ENCODE measurements around the gene NT5M.

The NT5M gene

DNA sequence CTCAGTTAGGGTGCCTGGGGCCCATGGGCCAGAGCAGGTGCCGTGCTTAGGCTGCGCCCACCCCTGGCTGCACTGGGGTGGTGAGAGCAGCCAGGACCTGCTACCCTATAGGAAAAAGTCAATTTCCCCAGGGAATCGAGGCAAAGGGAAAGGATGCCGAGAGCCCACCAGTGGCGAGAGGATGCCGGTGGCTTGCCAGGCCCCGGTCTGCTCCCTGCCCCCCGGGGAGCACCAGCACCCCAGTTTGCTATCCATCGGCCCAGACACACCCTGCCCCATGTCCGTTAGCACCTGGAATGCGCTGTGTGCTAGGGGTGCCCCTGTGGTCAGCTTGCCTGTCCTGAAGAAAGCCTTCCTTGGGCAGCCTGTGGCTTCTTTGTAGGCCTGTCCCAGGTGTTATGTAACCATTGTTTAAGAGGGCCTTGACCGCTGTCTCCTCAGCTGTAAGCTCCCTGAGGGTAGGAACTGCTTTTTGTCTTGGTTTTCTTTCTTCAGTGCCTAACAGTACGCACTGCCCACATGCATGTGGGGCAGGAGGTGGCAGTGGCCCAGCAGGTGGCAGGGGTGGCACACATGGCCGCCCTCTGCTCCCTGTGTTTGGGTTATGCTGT lies 40.8 kb downstream of the NT5M start:
- DNase-seq (ENCODE audit: low read depth, low spot score): no peak

DNA sequence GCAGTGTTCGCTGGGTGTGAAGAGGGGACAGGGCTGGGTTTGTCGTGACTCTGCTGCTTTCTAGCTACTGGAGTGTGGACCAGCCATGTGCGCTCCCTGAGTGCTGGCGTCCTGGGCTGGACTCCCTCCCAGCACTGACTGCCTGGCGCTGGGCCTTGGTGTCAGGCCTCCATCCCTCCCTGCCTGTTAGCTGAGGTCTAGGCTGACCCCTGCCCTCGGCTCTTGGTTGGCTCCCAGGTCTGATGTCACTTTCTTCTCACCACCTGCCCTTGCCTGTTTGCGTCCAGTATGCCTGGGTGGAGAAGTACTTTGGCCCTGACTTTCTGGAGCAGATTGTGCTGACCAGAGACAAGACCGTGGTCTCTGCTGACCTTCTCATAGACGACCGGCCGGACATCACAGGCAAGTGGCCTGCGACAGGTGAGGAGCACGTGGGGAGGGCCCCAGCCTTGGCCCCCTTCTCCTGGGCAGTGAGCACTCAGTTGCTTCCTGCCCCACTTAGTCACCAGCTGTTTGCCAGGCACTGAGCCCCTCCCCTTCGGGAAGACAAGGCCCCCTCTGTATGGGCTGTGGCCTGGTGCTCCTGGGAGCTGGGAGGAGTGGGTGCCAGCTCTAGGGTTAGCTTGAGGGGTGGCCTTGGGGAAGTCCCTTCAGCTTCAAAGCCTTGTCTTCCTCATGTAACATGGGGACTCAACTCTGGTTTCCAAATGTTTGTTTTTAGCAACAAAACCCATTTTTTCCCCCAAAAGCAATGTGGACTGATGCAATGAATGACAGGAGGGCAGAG lies 41.5 kb downstream of the NT5M start:
- no peak for DNase-seq (ENCODE audit: low read depth, low spot score)

DNA sequence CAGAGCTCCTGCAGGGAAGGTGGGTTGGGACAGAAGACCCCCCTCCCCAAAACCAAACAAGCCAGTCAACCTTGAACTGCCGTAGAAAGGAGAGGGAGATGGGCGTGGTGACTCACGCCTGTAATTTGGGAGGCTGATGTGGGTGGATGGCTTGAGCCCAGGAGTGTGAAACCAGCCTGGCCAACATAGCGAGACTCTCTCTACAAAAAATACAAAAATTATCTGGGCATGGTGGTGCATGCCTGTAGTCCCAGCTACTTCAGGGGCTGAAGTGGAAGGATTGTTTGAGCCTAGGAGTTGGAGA lies 42.1 kb downstream of the NT5M start:
- no peak for DNase-seq (ENCODE audit: low read depth, low spot score)

DNA sequence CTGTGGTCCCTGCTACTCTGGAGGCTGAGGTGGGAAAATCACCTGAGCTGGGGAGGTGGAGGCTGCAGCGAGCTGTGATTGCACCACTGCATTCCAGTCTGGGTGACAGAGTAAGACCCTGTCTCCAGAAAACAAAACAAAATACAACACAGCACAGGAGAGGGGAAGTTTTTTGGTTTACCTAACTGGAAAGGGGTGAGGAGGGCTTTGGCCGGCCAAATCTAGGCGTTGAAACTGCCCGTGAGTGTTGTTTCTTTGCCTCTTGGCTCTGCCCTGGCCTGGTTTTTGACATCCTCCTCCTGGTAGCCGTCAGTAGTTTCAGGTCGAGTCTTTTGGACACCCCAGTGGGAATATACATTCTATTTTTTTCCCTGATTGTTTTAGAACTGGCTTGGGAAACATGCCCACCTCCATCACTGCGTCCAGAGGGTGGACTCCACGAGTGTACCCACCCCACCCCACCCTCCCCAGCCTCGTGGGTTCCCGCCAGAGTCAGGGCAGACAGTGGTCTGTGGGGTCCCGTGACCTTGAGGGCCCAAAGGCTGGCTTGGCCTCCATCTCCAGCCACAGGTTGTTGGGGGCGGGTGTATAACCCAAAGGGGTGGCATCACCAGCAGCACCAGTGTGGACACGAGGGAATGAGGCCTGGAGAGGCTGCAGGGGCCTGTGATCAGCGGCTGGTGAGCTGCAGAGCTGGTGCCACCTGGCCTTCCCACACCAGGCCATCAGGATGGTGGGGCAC lies 42.7 kb downstream of the NT5M start:
- no peak for DNase-seq (ENCODE audit: low read depth, low spot score)

DNA sequence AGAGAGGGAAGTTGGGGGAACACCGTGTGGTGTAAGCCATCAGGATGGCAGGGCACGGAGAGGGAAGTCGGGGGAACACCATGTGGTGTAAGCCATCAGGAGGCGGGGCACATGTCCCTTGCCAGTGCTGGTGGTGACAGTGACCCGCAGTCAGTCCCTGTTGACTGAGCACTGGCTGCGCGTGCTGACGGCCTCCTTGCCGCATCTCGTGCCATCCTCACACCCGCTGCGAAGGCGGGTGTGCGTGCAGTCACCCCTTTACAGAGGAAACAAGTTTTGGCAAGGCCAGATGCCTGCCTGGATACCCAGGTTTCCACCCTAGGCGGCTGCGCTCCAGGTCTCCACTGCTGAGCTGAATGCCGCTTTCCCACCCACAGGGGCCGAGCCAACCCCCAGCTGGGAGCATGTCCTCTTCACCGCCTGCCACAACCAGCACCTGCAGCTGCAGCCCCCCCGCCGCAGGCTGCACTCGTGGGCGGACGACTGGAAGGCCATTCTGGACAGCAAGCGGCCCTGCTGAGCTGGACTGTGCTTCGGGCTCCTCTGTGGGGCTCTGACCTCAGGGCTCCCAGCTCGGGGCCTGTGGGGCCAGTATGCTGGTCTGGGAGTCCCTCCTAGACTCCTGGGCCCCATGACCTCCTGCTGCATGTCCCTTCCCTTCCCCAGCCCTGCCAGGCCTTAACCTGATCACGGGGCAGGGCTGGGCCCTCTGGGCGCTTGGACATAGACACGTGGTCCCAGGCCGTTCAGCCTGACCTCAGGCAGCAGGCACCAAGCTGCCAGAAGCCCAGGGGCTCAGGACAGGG lies 43.5 kb downstream of the NT5M start:
- no peak for DNase-seq (ENCODE audit: low read depth, low spot score)

DNA sequence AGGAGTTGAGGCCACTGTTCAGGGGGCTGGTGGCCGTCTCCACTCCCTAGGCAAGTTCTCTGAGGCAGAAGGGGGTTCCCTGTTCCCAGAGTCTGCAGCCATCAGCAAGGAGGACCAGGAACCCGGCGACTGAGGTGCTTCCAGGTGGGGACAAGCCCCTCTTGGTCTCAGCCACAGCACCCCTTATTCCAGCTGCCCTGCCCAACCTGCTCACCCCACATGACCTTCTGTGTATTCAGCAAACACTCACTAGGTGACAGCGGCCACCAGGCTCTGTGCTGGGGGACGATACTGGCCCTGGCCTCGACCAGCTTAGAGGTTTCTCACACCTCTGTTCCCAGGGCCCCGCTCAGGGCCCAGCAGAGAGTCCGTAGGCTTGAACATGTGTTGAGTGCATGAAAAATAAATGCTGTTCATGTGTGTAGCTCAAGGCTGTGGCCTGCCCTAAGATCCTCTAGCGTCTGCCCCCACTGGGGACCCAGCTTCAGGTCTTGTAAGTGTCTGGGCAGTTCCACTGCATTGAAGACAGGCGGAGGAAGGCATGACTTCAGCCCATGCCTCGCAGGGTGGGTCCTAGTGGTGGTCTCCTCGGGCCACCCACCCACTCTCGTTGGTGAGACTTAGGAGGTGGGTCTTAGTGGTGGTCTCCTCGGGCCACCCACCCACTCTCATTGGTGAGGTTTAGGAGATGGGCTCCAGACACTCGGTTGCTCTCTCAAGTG lies 44.2 kb downstream of the NT5M start:
- DNase-seq (ENCODE audit: low read depth, low spot score): no peak

DNA sequence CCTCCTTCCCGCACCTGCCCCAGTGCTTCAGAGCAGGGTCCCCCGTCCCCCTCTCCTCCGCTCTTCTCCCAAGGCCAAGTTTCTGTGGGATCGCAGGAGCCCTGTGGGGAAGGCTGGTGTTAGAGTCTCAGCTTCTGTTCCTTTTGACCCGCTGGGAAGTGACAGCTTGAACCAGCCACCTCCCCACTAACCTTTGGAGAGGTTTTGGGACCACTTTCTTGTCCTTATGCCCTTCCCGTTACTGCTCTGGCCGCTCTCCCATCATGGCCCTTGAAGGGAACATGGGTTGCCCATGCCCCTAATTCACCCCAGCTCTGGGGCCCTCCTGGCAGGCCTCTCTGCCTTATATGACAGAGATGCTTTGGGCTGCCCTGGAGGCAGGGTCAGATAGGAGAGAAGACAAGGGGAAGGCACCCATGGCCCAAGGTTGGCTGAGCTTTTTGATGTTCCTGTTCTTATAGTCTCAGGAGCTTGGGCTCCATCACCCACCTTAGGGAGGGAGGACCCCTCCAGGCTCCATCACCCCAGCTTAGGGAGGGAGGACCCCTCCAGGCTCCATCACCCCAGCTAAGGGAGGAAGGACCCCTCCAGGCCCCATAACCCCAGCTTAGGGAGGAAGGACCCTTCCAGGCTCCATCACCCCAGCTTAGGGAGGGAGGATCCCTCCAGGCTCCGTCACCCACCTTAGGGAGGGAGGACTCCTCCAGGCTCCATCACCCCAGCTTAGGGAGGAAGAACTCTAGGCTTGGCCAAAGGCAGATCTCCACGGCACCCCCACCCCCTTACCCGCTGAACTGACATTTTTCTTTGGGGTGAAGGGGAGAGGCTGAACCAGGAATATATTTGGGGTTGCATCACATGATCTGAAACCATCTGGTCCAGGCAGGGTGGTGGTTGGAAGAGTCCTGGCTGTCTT lies 45.0 kb downstream of the NT5M start:
- DNase-seq (ENCODE audit: low read depth, low spot score): no peak

DNA sequence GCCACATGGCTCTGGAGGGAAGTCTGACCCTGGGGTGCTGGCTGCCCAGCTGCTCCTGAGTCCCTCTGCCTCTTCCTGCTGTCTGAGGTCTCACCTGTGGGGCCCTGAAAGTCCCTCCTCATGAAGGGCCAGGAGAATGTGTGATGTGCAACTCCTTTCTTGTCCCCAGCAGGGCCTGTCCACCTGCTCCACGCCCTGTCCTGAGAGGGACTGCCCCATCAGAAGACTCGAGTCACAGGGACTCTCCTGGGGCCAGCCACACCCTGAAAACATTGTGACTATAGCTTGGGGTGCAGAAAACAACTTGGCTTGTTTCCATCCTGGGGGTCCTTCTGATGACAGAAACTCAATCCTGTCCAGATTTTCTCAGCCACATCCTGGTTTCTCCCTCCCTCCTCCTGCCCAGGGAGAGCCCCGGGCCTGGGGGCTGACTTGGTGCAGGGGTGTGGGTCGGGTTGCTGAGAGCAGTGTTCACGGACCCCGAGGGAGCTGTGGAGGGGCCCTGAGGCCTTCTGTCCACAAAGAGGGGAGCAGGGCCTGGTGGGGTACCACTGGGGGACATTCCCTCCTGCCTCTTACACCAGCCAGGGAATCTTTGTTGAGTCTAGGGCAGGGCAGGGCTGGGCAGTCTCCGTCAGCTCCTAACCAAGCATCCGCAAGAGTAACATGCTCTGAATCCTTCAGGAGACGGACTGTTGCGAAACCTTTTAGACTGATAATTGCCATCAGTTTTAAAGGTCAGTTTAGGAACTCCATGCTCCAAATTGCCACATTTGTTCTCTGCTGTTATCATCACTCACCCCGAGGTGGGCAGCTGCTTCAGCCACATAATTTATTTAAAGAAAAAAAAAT lies 45.9 kb downstream of the NT5M start:
- no peak for DNase-seq (ENCODE audit: low read depth, low spot score)

DNA sequence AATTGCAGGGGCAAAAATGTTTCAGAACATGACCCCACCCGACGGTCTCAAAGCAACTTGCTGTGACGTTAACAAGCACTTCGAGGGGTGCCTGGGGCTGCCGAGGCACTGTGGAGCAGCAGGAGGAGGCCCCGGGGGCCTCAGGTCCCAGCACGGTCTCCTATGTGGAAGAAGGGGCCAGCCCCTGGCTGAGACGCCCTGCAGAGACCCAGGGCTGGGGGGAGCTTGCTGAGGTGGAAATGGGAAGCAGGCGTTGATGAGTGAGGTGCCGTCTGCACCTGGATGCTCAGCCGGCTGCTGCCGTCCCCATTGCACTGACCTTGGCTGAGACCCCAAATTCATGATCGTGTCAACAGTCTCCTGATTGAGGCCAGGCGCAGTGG lies 46.5 kb downstream of the NT5M start:
- no peak for DNase-seq (ENCODE audit: low read depth, low spot score)

DNA sequence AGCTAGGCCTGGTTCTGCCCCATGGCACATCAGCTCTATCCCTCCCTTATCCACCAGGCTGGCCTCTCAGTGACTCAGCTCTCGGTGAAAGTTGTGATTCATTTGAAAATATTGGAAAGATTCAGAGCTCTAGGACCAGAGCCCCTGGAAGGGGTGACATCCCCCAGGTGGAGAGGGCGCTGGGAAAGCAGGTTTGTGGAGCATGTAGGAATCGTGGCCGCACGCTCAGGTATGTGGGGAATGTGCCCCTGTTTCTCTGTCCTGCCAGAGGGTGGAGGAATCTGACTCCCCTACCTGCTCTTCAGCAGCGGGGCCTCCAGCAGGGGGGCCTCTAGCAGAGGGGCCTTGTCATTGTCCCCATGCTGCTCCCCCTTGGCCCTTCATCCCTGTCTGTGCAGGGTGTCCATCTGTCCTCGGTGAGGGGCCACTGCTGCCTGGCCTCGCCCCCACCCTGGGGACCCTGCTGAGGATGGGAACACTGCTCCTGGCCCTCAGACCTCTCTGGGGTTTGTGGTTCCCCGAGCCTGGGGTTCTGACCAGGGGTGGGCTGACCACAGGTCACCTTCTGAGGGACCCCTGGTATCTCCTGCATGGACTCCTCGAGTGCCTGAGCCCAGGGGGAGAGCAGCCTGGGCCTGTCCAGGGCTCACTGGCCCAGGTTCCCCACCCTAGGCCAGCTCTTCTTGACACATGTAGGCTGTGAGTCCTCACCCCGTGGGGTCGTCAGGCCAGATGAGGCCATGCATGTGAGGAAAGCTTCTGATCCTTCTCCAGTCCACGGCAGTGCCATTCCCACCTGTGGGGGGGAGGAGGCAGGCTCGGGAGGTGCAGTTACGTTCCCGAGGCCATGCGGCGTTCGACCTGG lies 47.5 kb downstream of the NT5M start:
- DNase-seq (ENCODE audit: low read depth, low spot score): no peak

DNA sequence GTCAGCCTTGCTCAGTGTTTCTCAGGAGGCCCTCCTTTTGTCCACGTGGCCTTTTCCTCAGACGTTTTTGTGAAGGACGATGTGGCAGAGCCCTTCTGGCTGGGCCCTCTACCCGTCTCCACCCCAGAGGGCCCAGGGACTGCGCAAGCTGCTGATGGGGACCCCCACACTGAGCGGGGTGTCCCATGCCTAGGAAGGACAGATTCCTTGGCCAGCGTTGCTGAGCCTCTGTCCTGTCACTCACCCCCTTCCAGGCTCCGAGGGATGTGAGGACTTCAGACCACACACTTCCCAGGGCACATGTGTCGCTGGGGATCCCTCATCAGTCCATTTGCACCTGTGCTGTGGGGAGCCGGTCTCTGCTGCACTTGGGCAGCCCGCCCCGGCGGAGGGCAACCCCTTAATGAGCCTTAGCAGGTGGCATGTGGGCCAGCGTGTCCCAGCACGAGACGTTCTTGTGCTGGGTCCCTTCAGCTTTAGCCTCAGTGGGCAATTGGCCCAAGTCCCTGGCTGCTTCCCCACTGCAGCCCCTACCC lies 48.3 kb downstream of the NT5M start:
- no peak for DNase-seq (ENCODE audit: low read depth, low spot score)

DNA sequence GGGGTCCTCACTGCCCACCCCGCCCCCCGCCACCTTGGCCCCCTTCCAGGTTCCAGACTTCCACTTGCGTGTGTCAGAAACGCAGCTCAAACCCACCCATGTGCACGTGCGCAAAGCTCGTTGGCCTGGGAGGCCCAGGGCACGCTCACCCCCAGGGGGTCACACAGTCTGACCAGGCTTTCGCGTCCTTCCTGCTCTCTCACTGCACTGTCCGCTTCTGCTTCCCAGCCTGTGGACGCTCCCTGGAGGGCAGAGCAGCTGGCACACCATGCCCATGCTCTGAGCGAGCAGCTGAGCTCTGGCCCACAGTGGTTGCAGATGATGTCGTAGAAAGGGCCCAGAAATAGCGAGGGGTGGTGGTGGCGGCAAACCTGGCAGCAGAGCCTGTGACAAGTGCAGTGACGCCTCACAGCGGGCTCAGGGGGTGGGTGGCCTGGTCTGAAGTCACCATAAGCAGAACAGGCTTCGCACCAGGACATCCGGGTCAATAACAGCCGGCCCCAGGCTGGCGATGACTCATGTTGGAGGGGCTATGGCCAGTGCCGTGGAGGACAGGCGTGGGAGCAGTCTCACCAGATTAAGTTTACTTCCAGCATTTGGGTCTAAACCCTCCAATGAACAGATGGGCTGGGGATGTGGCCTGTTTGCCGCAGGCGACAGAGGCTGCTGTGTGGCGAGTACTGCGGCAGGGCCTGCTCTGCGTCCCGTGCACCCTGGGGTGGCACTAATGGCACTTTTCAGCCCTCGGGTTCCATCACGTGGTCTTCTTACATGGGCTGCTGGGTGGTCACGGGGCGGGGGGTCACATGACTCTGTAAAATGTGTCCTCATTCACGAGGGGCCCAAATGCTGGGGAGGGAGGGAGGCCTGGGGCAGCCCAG lies 49.0 kb downstream of the NT5M start:
- no peak for DNase-seq (ENCODE audit: low read depth, low spot score)

DNA sequence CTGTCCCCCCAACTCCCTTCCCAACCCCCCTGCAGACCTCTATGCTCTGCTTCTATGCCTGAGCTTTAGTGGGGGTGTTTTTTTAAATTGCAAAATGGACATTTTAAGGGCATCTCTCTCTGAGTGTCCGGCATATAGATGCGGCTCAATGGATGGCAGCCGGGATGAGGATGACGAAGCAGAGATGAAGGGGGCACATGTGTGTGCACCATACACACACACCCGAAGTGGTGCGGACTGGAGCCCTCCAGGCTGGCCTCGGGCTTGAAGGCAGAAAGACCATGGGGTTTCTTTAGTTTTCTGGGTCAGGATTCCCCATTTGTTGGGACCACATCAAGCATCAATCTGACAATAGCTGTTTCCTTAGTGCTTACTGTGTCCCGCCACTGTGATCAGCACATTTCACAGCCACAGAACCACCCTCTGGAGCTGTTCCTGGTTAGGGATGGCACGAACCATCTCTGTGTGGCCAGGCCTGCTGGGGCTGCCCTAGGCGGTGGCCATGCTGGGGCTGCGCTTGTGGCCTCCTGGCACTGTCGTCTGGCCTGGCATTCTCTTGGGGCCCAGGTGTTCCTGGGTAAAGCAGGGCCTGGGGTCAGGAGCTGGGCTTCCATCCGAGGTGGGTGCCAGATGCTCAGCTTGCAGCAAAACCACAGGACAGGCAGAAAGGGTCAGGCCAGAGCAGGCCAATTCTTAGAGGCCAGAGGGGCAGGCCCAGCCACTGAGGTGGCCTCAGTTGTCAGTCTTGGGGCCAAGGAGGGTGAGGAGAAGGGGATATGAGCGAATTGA lies 49.9 kb downstream of the NT5M start:
- no peak for DNase-seq (ENCODE audit: low read depth, low spot score)

DNA sequence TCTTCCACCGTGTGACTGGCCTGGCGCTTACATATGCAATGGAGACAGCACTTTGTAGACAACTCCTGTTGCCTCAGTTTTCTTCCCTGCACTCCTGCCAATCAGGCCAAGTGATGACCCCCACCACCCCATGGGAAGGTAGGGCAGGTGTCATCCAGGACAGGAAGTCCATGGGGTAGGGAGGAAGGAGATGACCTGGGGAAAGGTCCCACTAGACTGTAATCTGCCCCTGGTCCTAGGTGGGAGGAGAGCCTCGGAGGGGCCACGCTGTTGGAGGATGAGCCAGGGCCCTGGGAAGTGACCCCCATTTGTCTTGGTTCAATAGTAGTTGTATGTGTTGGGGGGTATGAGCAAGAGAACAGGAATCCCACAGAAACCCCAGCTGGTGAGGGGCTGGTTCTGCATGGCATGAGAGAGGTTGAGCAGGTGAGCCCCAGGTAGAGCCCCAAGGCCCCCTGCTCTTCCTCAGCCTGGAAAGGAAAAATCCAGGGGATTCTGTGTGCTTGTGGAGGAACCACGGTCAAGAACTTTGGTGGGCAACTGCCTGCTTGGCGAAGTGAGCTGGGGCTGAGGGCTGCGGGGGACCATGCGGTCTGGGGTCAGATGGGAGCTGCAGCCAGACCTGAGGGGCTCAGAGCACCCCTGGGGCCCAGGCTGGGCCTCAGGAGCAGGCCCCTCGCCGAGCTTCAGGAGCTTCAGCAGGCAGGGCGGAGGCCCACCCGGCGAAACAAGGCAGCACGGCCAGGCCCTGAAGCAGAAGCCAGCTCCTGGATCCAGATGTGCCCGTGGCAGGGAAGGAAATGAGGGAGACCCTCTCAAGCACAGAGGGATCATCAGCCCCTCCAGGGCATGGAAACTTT lies 50.7 kb downstream of the NT5M start:
- DNase-seq (ENCODE audit: low read depth, low spot score): no peak

DNA sequence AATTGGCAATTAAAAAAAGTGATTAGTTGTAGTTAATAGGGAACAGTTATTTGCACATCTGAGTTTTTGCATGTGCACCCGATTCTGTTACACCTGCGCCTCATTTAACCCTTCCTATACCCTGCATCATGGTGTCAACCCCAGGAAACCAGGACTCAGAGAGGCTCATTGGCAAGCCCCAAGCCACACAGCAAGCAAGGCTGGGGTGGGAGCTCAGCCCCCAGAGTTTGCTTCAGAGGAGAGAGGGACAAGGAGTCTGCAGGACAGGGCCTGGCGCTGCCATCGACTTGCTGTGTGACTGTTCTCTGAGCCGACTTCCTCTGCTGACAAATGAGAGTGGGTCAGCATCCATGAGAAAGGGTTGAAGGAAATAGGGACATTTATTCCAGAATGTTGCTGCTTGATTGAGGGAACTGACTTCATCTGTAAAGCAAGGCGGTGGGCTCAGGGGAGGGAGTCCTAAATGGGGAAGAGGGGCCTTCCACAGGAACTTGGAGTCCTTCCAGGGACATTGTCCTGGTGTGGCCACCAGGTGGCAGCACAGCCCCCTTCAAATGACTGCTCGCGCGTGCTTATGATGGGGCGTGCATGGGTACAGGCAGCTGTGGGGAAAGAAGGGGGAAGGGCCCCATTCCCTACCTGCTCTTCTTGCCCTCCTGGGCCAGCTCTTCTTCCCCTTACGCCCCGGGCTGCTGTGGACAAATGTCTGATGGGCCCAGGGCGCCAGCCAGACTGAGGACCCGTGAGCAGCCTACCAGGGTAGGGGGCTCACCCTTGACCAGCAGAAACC lies 51.6 kb downstream of the NT5M start:
- DNase-seq (ENCODE audit: low read depth, low spot score): peak; percentile 65

Data from activated CD4-positive, CD25-positive, alpha-beta regulatory T cell treated with anti-CD3 and anti-CD28 coated beads, Interleukin-2, amount 50 U/mL, for 16 hours (primary cell).